Measurements from ENCODE around the gene C6orf15. TPM values are rescaled to one million over a fixed set of nuclear protein-coding genes. Genes with fewer than 3 reads are reported as not detected.

C6orf15 gene
- total and polyA plus RNA-seq, 2 of the 8 experiments (the other 6 are each of a cell fraction or from before 2014, with no cell fraction given): not detected

DNA sequence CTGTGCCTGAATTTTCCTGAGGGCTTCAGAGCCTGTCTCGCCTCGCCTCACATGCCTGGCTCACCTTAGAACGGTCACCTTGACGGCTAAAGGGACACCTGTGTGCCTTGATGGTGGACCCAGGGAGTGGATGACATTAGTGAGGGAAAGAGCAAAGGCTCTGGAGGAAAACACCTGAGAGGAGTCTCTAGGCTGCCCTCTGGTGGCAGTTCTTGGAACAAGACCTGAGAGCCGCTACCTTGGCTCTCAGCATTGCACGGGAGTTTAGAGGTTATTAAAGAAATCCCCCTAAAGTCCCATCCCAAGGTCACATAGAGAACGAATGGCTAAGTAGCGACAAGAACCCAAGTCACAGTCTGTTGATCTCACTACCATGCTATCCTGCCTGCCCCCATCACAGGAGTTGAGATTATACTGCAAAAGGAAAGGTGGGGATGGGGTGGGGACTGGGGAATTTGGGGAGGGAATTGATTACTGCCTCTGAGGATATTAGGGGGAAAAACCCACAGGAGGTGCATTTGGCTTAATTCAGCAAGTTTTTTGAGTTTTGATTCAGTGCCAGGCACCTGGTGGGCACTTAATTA is 15.8 kb upstream of the C6orf15 start (continued):
- TF ChIP-seq GABPA (IDR thresholded peaks at IDR 0.05; ENCODE audit: borderline replicate concordance, insufficient read depth, low read length) (no peak), RAD21 (IDR thresholded peaks at IDR 0.05 in 1 of 2, conservative IDR thresholded peaks at IDR 0.05 in 1 of 2; ENCODE audit: low read depth in 2 of 2, low read length in 2 of 2) (peak; percentile 53 to 70), CBX8 (IDR thresholded peaks at IDR 0.05; ENCODE audit: borderline replicate concordance, low read depth, low read length) (no peak), TAF1 (IDR thresholded peaks at IDR 0.05; ENCODE audit: low read depth, low read length) (no peak), RFX5 (IDR thresholded peaks at IDR 0.05; ENCODE audit: borderline replicate concordance, low read depth, low read length) (no peak), POU5F1 (IDR thresholded peaks at IDR 0.05; ENCODE audit: low read depth, low read length) (no peak), GTF2F1 (IDR thresholded peaks at IDR 0.05; ENCODE audit: borderline replicate concordance, low read depth, low read length) (no peak), MAFK (IDR thresholded peaks at IDR 0.05; ENCODE audit: low read depth, low read length) (no peak)
- TF ChIP-seq, protein P1, sequence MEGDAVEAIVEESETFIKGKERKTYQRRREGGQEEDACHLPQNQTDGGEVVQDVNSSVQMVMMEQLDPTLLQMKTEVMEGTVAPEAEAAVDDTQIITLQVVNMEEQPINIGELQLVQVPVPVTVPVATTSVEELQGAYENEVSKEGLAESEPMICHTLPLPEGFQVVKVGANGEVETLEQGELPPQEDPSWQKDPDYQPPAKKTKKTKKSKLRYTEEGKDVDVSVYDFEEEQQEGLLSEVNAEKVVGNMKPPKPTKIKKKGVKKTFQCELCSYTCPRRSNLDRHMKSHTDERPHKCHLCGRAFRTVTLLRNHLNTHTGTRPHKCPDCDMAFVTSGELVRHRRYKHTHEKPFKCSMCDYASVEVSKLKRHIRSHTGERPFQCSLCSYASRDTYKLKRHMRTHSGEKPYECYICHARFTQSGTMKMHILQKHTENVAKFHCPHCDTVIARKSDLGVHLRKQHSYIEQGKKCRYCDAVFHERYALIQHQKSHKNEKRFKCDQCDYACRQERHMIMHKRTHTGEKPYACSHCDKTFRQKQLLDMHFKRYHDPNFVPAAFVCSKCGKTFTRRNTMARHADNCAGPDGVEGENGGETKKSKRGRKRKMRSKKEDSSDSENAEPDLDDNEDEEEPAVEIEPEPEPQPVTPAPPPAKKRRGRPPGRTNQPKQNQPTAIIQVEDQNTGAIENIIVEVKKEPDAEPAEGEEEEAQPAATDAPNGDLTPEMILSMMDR (IDR thresholded peaks at IDR 0.05; ENCODE audit: control extremely low read depth in 1 of 3, insufficient read depth in 1 of 3, low read depth in 1 of 3, low read length in 3 of 3): peak; percentile 60 to 86 (median 83)

Measured in H1 (cell line).